HG02798 (cell line): ENCODE results near the gene HOXA6.

Source experiments
- ATAC-seq: cut with Tn5 transposase; IDR thresholded peaks from one replicate; pipeline ENCODE4 v1.9.1; 2021; ENCODE audit warnings: mild to moderate bottlenecking; ENCODE audit not compliant: unreplicated experiment, poor library complexity

HOXA6 gene

DNA sequence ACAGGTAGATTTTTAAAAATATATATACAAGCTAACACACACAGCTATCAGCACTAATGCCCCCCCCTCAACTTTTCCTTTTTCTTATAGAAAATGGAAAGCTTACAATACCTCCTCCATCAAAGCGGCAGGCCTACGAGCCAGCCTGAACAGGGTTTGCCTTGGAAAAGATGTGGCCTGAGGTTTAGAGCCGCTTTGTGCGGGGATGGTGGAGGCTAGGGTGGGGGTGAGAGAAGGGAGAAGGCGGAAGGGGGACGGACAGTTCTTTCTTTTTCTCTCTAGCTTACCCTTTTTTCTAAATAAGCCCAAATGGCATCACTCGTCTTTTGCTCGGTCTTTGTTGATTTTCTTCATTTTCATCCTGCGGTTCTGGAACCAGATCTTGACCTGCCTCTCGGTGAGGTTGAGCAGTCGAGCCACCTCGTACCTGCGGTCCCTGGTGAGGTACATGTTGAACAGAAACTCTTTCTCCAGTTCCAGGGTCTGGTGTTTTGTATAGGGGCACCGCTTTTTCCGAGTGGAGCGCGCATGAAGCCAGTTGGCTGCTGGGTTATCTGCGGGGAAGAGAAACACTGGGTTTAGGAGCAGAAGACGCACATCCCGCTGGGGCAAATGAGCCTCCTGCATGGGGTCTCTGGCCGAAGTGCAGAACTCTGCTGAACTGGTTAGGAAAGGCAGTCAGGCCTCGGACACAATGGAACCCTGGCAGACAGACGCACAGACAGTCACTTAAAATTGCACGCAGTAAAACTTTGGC is 15.9 kb upstream of the HOXA6 start:
- ATAC-seq = no peak

DNA sequence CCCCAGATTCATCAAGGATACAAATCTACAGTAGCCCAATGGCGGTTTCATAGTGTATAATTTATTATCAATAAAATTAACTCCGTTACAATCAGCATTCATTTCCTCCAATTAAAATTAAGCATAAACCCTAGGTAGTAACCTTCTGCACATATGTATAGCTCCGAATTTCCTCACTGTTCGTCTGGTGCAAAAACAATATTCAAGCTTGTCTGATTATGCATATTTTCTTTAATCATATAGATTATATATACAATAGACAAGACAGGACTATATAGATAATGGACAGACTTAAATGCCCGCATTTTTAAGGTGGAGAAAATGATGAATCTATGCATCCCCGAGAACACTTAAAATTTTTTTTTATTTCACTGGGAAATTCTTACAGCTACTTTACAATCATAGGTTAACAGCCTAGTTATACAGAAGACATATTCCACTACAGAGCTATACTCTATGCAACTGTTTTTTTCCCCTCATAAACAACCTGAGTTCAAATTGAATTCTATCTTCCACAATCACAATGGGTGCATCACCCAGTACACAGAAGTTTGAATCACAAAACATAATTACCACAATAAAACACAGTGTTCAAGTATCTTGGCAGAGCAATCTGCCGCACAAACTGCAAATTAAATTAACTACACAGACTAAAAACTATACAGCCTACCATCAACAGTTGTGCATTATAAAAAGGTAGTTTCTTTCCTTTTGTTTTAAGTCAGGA is 15.2 kb upstream of the HOXA6 start:
- no peak for ATAC-seq

DNA sequence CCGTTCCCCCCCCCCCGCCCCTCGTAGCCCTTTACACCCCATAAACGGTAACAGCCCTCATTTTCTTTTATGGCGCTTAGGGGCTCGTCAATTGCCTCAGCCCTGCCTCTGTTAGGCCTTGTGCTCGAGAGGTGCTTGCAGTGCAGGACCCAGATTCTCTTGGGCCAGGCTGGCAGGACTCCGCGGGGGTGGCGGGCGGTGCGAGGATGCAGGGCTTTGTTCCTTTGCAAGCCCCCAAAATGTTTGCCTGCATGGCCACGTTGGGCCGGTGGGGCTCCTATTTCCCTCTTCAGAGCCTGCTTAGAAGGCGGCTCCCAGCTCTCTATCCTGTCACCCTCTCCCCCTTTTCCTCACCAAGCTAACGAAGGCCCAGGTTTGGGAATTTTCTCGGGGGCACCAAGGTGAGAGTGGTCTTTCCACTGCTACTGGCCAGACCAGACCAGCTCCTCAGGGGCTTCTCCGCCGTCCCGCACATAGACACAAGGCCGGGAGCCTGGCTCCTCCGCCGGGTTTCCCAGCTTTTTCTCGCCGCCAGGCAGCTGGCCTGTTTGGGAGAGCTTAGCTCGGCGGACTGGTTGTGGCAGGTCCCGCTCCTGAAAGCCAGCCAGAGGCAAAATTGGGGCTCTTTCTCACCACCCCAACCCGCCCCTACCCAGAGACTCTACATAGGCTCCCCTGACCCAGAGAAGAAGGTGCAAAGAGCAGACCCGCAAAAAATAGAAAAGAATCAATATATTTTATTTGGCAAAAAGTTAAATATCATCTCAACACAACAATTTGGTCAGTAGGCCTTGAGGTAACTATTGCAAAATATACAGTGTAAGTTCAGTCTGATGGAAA is 14.4 kb upstream of the HOXA6 start:
- no peak for ATAC-seq

DNA sequence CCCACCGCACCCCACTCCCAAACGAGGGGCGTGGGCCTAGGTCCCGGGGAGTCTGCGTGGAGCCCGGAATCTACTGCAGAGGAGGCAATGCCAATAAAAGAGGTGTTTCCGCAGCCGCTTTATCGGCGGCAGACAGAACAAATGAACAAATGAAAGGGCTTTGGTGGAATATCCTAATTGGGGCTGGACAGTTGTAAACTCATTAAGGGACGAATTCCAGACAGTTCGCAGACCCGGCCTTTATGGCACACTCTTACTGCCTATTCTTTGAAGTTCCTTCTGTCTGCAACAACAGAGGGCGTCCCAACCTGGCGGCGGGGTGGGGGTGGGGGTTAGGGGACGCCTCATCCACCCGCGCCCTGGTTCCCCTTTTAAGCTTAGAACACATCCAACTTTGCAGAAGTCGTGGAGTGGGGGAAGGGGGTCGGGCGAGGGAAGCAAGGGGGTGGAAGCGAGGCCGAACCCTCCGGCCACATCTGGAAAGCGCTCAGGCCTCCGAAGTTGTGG is 13.7 kb upstream of the HOXA6 start:
- ATAC-seq = no peak

DNA sequence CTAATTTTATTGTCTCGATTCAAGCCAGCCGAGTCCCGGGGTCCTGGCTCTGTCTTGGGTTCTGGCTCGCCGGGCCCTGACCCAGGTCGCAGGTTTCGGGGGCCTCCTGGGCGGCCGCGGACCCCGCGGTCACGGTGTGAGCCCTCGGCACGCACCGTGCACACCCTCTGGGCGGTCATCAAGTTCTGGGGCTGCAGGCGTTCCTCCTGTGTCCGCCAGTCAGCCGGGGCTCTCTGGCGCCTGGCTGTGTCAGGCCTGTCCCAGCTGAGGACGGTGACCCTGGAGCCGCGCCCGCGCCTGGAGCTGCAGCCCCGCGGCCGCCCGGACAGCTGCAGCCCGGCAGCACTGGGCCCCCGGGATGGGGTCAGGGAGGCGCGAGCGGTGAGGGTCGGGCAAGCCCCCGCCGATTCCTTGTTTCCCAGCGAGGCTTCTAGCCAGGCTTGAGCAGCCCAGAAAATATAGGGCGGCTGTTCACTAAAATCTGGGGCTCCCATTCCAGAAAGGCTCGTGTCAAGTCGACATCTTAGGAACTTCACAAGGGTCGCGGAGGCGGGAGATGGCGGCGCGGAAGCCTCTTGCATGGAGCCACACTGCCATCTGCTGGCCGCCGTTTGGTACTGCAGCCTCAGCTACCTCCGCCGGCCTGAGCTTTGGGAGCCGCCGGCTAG is 13.1 kb upstream of the HOXA6 start:
- ATAC-seq = peak; percentile 73

DNA sequence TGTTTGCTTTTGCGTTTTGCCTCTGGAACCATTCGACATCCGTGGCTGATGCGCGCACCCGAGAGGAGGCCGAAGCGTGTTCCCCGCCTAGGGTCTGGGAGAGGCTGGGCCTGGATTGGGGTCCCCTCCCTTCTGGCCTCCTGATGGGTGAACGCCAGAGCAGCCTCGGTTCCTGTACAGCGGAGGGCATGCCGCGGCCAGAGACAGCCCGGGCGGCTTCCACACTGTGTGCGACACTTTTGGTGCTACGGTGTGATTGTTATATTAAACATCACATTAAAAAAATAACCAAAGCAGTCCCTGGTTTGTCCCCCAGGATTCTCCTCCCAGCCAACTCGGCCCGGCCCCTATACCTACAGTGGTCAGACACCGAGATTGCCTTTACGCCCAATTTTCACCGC is 12.6 kb upstream of the HOXA6 start:
- ATAC-seq = no peak

DNA sequence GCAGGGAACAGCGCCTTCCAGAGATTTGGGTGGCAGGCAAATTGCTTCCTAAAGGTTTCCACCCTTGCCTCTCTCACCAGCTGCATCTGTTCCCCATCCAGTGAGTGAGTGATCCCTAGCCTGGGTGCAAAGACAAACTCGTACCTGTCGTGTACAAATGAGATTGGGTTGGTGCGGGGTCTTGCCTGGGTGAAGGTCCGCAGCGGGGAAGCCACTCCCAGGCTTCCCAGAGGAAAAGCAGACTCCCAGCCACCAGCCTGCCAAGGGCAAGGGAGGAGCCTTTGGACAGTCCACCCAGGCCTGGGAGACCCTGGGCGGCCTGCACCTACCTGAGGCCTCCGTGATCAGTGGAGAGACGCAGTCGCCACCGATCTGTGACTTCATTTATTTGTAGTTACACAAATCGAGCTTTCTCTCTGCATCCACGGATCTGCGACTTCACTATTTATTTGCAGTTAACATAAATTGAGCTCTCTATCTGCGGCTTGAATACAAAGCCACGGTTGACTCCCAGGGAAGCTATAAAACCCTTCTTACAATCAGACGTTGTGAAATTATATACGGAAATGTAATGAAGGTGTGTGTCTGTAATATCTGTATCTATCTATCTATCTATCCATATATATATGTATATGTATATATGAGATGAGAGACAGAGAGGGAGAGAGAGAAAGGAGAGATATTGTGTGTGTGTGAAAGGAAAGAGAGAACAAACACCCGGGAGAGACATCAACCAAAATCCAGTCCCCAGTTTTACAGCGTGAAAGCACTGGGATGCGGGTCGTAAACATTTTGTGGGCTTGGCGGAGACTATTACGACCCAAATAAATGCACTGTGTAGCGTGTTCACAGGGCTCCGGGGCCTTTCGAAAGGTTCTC is 11.9 kb upstream of the HOXA6 start:
- ATAC-seq = no peak

DNA sequence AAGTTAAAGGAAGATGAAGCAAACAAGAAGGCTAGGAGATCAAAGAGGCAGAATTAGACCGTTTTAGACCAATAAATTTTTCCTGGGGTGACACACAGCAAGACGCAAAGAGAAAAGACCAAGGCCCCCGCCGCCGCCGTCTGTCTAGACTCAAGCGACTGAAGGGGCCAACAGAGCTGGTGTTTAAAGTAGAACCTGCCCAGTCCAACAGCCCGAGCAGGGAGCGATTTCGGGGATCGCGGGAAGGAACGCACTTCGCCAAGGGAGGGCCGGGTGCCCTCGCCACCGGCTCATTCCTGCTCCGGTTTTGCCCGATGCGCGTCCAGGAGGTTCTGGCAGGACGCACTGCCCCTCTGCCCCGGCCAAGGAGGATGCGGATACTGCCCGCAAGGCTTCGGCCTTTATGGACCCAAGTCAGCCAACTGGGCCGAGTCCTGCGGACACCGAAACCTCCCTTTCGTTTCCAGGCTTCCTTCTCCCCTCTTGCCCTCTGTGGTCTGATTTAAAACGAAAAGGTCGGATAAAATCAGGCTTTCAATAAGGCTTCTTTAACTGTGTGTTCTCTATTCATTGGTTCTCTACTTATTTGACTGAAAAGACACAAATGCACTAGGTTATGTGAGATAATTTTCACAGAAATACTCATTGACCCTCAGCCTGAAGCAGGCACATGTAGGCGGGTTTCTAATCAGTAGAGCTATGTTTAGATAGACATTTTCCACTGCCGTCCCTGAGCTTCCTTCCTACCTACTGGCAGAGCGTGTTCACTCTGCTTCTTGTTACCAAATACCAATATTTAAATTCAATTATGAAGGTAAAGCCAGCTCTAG is 11.1 kb upstream of the HOXA6 start:
- no peak for ATAC-seq

DNA sequence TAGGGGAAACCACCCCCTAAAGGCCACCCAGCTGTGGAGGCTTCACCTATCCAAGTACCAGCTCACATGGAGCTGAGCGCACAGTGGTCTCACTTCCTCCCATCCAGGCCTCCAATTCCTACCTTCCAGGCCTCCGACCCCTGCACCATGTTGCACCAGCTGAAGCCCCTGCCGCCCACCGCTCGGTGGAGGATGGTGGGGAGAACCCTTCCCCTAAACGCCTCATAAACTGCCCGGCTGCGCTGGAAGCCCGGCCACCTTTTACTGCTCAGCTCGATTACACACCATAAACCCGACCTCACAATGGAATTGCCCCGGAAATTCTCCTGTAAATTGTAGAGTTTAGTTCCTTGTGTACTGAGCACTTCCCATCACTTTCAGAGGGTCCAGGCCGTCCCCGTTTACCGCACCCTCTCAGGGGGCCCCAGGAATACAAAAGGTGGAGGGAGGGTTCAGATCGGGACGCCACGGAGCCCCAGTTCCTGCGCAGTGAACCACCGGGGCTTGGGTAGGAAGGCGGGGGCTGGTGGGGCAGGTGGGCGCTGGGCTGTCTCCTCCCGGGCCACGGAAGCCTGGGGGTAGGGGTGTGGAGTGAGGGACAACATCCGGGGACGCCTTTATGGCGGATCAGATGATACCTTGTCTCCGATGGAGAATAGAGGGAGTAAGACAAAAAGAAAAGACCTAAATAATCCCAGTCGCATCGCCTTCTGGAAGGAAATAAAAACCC is 10.3 kb upstream of the HOXA6 start:
- ATAC-seq = no peak

DNA sequence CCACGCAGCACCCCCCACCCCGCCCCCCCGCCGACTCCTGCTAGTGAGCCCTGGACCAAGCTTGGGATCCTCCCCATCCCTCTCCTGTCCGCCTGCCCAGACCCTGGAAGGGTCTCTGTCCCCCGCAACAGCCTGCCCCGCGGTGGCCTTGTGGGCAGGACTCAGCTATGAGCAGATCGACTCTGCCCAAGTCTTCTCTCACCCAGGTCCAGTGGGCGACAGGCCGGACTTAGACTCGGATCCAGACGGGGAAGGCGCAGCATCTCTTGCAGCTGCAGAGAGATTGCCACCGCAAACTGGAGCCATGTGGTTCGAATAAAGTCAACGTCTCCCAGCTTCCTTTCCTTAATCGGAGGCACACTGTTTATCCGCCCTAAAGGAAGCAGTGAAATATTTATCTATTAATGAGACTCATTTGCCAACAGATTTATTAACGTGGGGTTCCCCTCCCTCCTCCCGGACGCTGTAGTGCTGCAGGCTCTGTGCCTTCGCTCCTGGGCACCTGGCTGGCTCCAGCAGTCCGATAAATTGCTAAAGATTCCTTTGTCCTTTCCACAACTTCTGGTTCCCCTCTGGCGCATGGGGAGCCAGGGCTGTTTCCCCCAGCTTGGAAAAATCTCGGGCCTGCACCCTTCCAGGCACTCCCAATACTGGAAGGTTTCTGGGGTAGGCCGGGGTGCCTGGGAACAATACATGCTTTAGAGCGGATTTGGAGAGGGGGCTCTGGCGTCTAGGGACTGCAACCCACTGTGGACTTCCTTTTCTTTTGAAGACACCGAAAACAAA is 9.5 kb upstream of the HOXA6 start:
- ATAC-seq = no peak

DNA sequence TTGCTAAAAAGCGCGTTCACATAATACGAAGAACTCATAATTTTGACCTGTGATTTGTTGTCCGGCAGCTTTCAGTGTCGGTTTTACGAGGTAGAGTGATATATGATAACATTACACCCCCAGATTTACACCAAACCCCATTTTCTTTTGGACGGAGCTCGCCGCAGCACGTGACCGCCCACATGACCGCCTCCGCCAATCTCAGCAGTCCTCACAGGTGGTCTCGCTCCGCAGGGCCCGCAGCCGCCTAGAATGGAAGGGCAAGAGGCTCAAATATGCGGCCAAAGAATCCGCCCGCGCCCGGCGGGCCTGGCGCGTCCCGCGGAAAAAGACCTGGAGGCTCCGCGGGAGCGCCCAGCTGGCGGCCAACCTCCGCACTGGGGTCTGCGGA is 8.9 kb upstream of the HOXA6 start, which contains the start of gene HOXA7:
Gene HOXA7 (minus strand): TSS at position 168 of the 391 bp plus-strand sequence. CDS start 130 bp downstream, at position 38.
- no peak for ATAC-seq

DNA sequence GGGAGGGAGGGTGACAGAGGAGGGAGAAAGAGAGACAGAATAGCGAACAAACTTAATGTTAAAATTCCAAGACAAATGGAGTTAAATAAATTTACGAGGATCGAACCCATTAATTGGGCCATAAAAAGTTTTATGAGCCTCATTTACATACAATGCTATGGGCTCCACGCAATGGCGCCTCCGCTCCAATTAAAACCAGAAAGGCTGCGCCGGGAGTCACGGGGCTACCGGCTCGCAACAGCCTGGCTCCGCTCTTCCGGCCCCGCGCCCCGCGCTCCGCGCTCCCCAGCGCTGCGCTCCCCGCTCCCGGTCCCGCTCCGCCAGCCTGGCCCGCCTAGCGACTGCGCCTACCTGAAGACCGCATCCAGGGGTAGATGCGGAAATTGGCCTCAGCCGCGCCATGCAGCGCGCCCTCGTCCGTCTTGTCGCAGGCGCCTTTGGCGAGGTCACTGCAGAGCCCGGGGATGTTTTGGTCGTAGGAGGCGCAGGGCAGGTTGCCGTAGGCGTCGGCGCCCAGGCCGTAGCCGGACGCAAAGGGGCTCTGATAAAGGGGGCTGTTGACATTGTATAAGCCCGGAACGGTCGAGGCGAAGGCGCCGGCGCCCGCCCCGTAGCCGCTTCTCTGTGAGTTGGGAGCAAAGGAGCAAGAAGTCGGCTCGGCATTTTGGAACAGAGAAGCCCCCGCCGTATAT is 8.4 kb upstream of the HOXA6 start:
- ATAC-seq = no peak

DNA sequence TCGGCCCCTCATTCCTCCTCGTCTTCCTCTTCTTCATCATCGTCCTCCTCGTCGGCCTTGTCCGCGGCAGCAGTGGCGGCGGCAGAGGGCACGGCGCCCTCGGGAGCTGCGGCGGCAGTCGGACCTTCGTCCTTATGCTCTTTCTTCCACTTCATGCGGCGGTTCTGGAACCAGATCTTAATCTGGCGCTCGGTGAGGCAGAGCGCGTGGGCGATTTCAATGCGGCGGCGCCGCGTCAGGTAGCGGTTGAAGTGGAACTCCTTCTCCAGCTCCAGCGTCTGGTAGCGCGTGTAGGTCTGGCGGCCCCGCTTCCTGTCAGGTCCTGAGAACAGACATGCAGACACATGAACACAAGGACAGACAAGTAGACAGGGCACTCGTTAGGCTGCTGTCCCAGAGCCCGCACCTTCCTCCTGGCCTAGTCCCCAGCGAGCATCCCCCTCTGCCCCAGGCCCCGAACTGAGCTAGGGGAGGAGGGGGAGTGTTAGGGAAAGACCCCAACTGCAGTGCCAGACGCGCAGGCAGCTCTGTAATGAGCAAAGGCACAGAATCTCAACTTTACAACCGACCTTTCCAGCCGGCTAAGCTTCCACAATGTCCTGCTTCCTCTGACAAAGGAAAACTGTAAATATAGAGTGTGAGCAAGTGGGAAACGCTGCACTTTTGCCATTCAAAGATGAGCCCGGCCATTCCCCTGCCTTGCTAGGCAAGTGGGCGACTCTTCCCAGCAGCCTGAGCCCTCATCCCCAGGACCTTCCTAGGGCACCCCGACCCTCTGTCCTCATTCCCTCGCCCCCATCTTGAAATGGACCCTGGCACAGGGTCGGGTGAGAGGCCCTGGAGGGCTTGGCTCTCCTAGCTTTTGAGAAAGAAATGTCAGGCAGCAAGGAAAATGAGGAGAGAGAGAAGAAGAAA is 7.6 kb upstream of the HOXA6 start:
- no peak for ATAC-seq

DNA sequence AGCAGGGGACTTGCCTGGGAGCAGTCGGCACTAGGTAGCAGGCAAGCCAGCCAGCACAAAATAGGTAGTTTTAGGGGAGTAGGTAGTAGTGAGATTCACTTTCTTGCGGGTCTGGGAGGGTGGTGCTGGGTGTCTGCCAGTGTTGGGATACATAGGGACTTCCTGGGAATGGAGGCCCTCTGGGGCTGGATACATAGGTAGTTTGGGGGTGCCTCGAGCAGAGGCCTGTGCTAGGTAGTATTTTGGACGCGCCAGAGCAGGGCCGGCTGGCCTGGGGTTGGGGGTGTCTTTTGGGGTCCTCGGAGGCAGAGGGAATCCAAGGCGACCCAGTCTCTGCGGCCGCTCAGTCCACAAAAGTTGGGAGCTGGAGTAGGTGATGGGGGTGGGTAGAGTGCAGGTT is 6.8 kb upstream of the HOXA6 start:
- ATAC-seq = no peak

DNA sequence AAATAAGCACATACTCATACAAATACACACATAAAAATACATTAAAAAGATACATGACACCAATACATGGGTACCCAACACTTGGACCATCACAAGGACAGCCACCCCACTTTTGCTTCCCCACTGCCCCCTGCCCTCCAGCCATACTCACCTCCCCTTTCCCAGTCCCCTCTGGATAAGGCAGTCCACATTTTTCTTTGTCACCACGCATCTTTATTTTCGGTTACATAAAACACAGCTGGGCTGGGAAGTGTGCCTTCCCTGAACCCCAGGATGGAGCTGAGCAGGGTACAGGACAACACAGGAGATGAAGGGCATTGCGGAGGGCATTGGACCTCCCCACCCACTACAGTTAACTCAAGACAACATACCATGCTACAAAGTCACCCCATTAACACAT is 6.0 kb upstream of the HOXA6 start:
- ATAC-seq = no peak
